Endothelial cell of umbilical vein (primary cell): ENCODE measurements around the gene ZNF285. TPM values are rescaled to one million over a fixed set of nuclear protein-coding genes. Genes with fewer than 3 reads are reported as not detected.
"Not testable (repeated sequence)": the region's sequence is repeated elsewhere in the genome, so short reads cannot be mapped to it uniquely, and the experiment has no call there.

ENCODE experiments used
- BruUV-seq: library from RNA; stranded (reverse); fragments of 400-500 nt; replicated peaks from 2 replicates; lab custom pipeline; 2021; lab: Mats Ljungman, UMichigan
- CTCF ChIA-PET: fragments of 300-600, 350-600 bp; sonication (Branson Sonifier 250); formaldehyde crosslinking; loops from one replicate; lab custom pipeline; 2021; ENCODE audit warnings: antibody characterized with exemption, inconsistent platforms; lab: Charles Lee
- POLR2A ChIA-PET: fragments of 300-600, 350-600 bp; sonication (Branson Sonifier 250); formaldehyde crosslinking; loops from one replicate; lab custom pipeline; 2021; ENCODE audit warnings: antibody characterized with exemption, inconsistent platforms; lab: Charles Lee
- DNase-seq: peaks from one replicate; pipeline ENCODE4 v3.0.0-alpha.2; 2011; ENCODE audit warnings: low read depth, low spot score
- FAIRE-seq: peaks from 2 replicates; lab custom pipeline; 2011; peaks lifted over from hg19 to GRCh38; lab: Jason Lieb, UNC
- H2AFZ ChIP-seq: 2 replicates; pipeline ENCODE4 v1.6.0; 2012; ENCODE audit warnings: low read depth, low read length, control low read depth, inconsistent platforms
- H3K27ac ChIP-seq: 2 replicates; pipeline ENCODE4 v1.5.1; 2011; ENCODE audit warnings: low read depth, mild to moderate bottlenecking, control low read depth, low read length, moderate library complexity; ENCODE audit not compliant: insufficient read depth
- H3K27me3 ChIP-seq, 2 experiments: 2 replicates each; pipeline versions ENCODE4 v1.6.0 to v1.6.1; 2011; ENCODE audit warnings: low read length in 2 of 2, mixed read lengths in 1 of 2; ENCODE audit not compliant: control insufficient read depth in 2 of 2, insufficient read depth in 2 of 2
- H3K36me3 ChIP-seq, 2 experiments: 2 replicates in 1 of 2; 3 replicates in 1 of 2; pipeline ENCODE4 v1.5.1; 2011; ENCODE audit warnings: low read length in 2 of 2, mild to moderate bottlenecking in 1 of 2, moderate library complexity in 1 of 2; ENCODE audit not compliant: control insufficient read depth in 2 of 2, insufficient read depth in 2 of 2; ENCODE audit errors: extremely low read depth in 1 of 2
- H3K4me1 ChIP-seq: 3 replicates; pipeline ENCODE4 v1.5.1; 2011; ENCODE audit warnings: mild to moderate bottlenecking, low read length; ENCODE audit not compliant: control insufficient read depth, insufficient read depth; ENCODE audit errors: extremely low read depth
- H3K4me2 ChIP-seq: 2 replicates; pipeline ENCODE4 v1.6.1; 2011; ENCODE audit warnings: low read length, control low read depth, mixed read lengths; ENCODE audit not compliant: insufficient read depth
- H3K4me3 ChIP-seq, 3 experiments: fragments of 200-600 bp in 1 of 3; sonication (generic), shearing (Covaris generic) in 1 of 3; replicated peaks in 1 of 3; 2 replicates each; pipeline ENCODE4 v1.5.1; 2011 to 2016; ENCODE audit warnings: control low read depth in 3 of 3, low read length in 3 of 3, mild to moderate bottlenecking in 2 of 3, inconsistent platforms in 1 of 3, low read depth in 1 of 3, moderate library complexity in 1 of 3; ENCODE audit not compliant: insufficient read depth in 1 of 3
- H3K79me2 ChIP-seq: 2 replicates; pipeline ENCODE4 v1.6.0; 2012; ENCODE audit warnings: low read length, inconsistent platforms; ENCODE audit not compliant: control insufficient read depth, insufficient read depth
- H3K9ac ChIP-seq: replicated peaks from 2 replicates; pipeline ENCODE3; 2011; ENCODE audit warnings: low read length, control low read depth; ENCODE audit not compliant: insufficient read depth; ENCODE audit errors: extremely low read depth
- H3K9me1 ChIP-seq: replicated peaks from 3 replicates; pipeline ENCODE4 v1.6.0; 2011; ENCODE audit warnings: mild to moderate bottlenecking, low read length; ENCODE audit not compliant: control insufficient read depth, insufficient read depth; ENCODE audit errors: extremely low read depth
- H3K9me3 ChIP-seq: replicated peaks from 2 replicates; pipeline ENCODE4 v1.5.1; 2012; ENCODE audit warnings: low read length, inconsistent platforms; ENCODE audit not compliant: control insufficient read depth, insufficient read depth
- H4K20me1 ChIP-seq: replicated peaks from 2 replicates; pipeline ENCODE3; 2011; ENCODE audit warnings: mild to moderate bottlenecking, low read length; ENCODE audit not compliant: control insufficient read depth, insufficient read depth; ENCODE audit errors: extremely low read depth
- CTCF ChIP-seq, 2 donors: IDR thresholded peaks; 1 replicate in 1 of 2; 2 replicates in 1 of 2; pipeline ENCODE4 v1.5.1; 2011; ENCODE audit warnings: low read length in 2 of 2, mild to moderate bottlenecking in 2 of 2, moderate library complexity in 2 of 2, control low read depth in 1 of 2, inconsistent platforms in 1 of 2, low read depth in 1 of 2; ENCODE audit not compliant: insufficient read depth in 1 of 2; ENCODE audit errors: extremely low read depth in 1 of 2
- EZH2 ChIP-seq: IDR thresholded peaks from 2 replicates; pipeline ENCODE4 v1.6.1; 2012; ENCODE audit warnings: borderline replicate concordance, low read depth, mild to moderate bottlenecking, moderate library complexity, low read length, inconsistent platforms; ENCODE audit not compliant: severe bottlenecking
- FOS ChIP-seq: IDR thresholded peaks from 2 replicates; pipeline ENCODE4 v1.6.1; 2011; ENCODE audit warnings: mild to moderate bottlenecking, low read length, moderate library complexity, borderline replicate concordance; ENCODE audit not compliant: insufficient read depth
- GATA2 ChIP-seq: IDR thresholded peaks from 2 replicates; pipeline ENCODE4 v1.7.0; 2011; ENCODE audit warnings: low read depth, mild to moderate bottlenecking, moderate library complexity, mixed read lengths, low read length; ENCODE audit not compliant: insufficient read length, insufficient read depth
- JUN ChIP-seq: IDR thresholded peaks from 2 replicates; pipeline ENCODE4 v1.6.1; 2011; ENCODE audit warnings: borderline replicate concordance, low read depth; ENCODE audit not compliant: insufficient read length, insufficient read depth
- MAX ChIP-seq: IDR thresholded peaks from 2 replicates; pipeline ENCODE4 v1.6.1; 2011; ENCODE audit not compliant: insufficient read depth, insufficient read length
- MYC ChIP-seq: IDR thresholded peaks from one replicate; pipeline ENCODE4 v1.6.1; 2011; ENCODE audit warnings: mild to moderate bottlenecking, low read depth, low read length
- POLR2A ChIP-seq: IDR thresholded peaks from 2 replicates; pipeline ENCODE4 v1.6.1; 2012; ENCODE audit warnings: low read depth, mild to moderate bottlenecking, control low read depth, low read length
- POLR2AphosphoS5 ChIP-seq: IDR thresholded peaks from 2 replicates; pipeline ENCODE4 v1.6.1; 2012; ENCODE audit warnings: low read depth, mild to moderate bottlenecking, control low read depth, low read length, moderate library complexity; ENCODE audit not compliant: insufficient read depth
- dilution Hi-C: fragments of 300-500 bp; cut with MboI; formaldehyde crosslinking; loops from one replicate; pipeline ENCODE4 v1.15.0; 2019; ENCODE audit warnings: low sequenced_read_pairs; ENCODE audit not compliant: extremely low pct_ligation_motif_present
- intact Hi-C: fragments of 100-400 bp; cut with micrococcal nuclease; formaldehyde crosslinking; loops from one replicate; pipeline ENCODE4 v1.10.0; 2022
- polyA plus RNA-seq, 4 experiments: library from polyadenylated mRNA; depleted of rRNA in 3 of 4; stranded (reverse) in 3 of 4; unstranded in 1 of 4; fragments of >200 nt; gene quantifications; 2 replicates each; pipeline versions ENCODE4 v1.2.1 to v1.2.3, GENCODE V29; 2011 to 2012; ENCODE audit warnings: missing spikeins in 1 of 4
- total RNA-seq: library from RNA; stranded (reverse); gene quantifications from 2 replicates; pipeline ENCODE4 v1.2.3, GENCODE V29; 2021

The ZNF285 gene
- total and polyA plus RNA-seq, 2 donors (not counting 3 experiments of a cell fraction or from before 2014, with no cell fraction given): 0.90 to 4.6 TPM

DNA sequence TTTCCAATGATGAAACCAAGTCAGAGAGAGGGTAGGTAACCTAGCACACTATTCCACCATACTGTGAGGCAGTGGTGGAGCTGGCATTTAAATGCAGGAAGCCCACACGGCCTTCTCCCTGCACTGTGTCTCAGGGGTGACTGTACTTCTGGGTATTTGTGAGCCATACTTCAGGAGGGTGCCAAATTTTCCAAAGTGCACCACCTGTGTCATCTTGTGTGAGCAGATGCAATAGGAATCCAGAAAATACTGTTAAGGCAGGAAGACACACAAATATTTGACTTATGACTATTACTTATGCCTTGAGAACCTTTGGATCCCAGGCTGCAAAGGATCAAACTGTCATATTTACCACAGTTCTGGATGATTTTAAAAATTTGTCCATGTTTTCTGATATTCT is 29.5 kb upstream of the ZNF285 start:
- intact Hi-C loops: no loop called here
- Histone ChIP-seq H3K9me3 (no peaks in the 10 kb centered on the region), H3K36me3 (peaks cover 2 to 13% of the 10 kb centered on the region in 2 experiments), H3K27me3 (no peaks in the 10 kb centered on the region), H3K79me2 (no peaks in the 10 kb centered on the region), H3K9me1 (no peaks in the 10 kb centered on the region), H3K4me2 (no peak overlapping the region), H3K4me1 (no peaks in the 10 kb centered on the region), H3K27ac (no peak overlapping the region), H4K20me1 (no peaks in the 10 kb centered on the region), H2AFZ (no peak overlapping the region), H3K9ac (no peak overlapping the region), H3K4me3 (no peak overlapping the region)
- CTCF ChIA-PET: no interaction called here
- POLR2A ChIA-PET: no interaction called here
- DNase-seq: no peak
- dilution Hi-C loops: no loop called here
- no peak for TF ChIP-seq POLR2A
- no peak for TF ChIP-seq FOS
- no peak for TF ChIP-seq MAX
- TF ChIP-seq EZH2: no peak
- no peak for TF ChIP-seq GATA2
- no peak for TF ChIP-seq POLR2AphosphoS5
- TF ChIP-seq MYC: no peak
- TF ChIP-seq JUN: no peak
- no peak for TF ChIP-seq CTCF (IDR thresholded peaks at IDR 0.05; ENCODE audit: extremely low read depth in 1 of 2, insufficient read depth in 1 of 2, low read depth in 1 of 2, low read length in 2 of 2)
- no peak for FAIRE-seq
- no TSS peak for BruUV-seq

DNA sequence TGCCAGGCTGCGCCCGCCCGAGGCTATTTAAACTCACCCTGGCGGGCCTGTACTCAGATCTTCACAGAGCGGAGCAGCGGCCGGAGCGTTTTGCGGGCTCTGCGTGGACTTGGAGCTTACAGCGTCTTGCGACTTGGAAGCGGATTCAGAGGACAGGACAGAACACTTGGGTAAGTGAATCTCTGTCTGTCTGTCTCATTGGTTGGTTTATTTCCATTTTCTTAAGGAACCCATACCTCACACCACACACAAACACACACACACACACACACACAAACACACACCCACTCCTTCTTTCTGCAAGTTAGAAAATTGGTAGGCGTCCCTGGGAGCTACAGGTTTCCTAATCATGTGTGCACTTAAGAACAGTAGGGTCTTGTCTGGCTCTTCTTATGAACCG is 14.1 kb upstream of the ZNF285 start:
- H4K20me1 ChIP-seq, DNase-seq, H3K36me3 ChIP-seq, H3K9me3 ChIP-seq, POLR2A ChIA-PET, BruUV-seq, H3K79me2 ChIP-seq, intact Hi-C loops, dilution Hi-C loops, H3K4me1 ChIP-seq, CTCF ChIA-PET, H2AFZ ChIP-seq, H3K27ac ChIP-seq, H3K4me3 ChIP-seq, H3K9me1 ChIP-seq, H3K4me2 ChIP-seq, H3K27me3 ChIP-seq, FAIRE-seq, H3K9ac ChIP-seq: not testable (repeated sequence)

- dilution Hi-C loops, H3K4me2 ChIP-seq, H3K4me3 ChIP-seq, DNase-seq, intact Hi-C loops, H3K4me1 ChIP-seq, POLR2A ChIA-PET, H4K20me1 ChIP-seq, H3K27ac ChIP-seq, H3K9me3 ChIP-seq, FAIRE-seq, CTCF ChIA-PET, H3K36me3 ChIP-seq, H3K79me2 ChIP-seq, BruUV-seq, H3K9ac ChIP-seq, H3K9me1 ChIP-seq, H3K27me3 ChIP-seq, H2AFZ ChIP-seq: not testable (repeated sequence)
Measured at GRCh38 chr19:44389268-44389667, 12.1 kb downstream of the ZNF285 start.
